ENCODE measurements around the gene ELAPOR1. TPM values are rescaled to one million over a fixed set of nuclear protein-coding genes. Genes with fewer than 3 reads are reported as not detected.
A peak's percentile ranks its signal among the peaks of the same experiment; 100 is the strongest.

ELAPOR1 gene
- total and polyA plus RNA-seq, 2 of the 4 experiments (the other 2 are of a cell fraction): 0.54 to 1.6 TPM

DNA sequence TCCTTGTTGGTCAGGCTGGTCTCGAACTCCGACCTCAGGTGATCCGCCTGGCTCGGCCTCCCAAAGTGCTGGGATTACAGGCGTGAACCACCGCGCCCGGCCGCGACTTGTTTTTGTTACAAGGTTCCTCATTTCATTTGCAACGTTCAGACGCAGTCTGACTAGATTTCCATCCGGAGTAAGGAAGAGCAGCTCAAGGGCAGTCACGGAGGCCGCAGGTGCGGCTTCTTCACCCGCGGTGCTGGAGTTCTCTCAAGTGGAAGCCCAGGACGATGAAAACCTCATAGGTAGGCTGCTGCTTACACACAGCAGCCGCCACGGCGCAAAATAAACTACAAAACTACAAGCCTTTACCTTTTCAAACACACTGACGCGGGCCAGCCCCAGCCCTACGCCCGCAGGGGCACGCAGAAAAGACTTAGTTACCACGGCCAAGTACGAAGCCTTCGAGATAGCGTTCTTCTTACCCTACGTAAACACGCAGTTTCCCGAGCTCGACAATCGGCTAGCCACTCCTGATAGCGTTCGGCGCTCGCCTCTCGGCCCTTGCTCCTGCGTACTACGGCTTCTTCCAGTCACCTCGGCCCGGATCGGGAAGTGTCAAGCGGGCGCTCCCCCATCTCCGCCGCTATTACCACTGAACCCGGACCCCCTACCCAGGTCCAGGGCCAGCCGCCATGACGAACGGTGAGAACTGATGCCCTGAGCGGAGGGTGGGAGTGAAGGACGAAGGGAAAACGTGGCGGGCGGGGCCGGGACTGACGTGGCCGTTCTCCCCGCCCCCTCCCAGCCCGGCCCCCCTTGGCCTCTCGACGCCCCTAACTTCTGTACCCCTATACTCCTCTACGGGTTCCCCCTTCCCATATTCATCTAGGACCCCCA, 23.5 kb upstream of the ELAPOR1 start, which contains the start of gene TMEM167B:
Gene TMEM167B (plus strand): TSS at position 569 of the 882 bp plus-strand sequence. CDS start 109 bp downstream, at position 678.
- CTCF ChIA-PET: interaction anchor here (1.7 kb wide), 2 partner anchors 10 to 22 kb away, joined by 4 to 6 read pairs; a partner anchor contains a TSS
- peak within 1 kb of the TSS; percentile 95 for H3K18ac ChIP-seq (ENCODE audit: low read depth, low read length)
- in situ Hi-C loops (cut with MboI; ENCODE audit: low sequenced_read_pairs): no loop called here

More for the DNA sequence above, 23.5 kb upstream of the ELAPOR1 start, which contains the start of gene TMEM167B:
- Histone ChIP-seq H4K5ac (ENCODE audit: low read depth, low read length) (peak within 1 kb of the TSS; percentile 95), H3K36me3 (ENCODE audit: control insufficient read depth, insufficient read depth, low read length) (peaks cover 3% of the 10 kb centered on the region; the same call in 1 of the 2 replicates), H2BK20ac (ENCODE audit: low read depth, low read length) (0 out of 2 replicates have a peak within 1 kb of the TSS, but pooled peaks have one; percentile 15), H2BK15ac (ENCODE audit: low read depth, low read length) (peak within 1 kb of the TSS; percentile 73; the same call in 2 of the 3 replicates), H3K4me1 (ENCODE audit: control insufficient read depth, insufficient read depth, low read length) (peaks cover 8% of the 10 kb centered on the region; the same call in 1 of the 2 replicates), H2BK120ac (ENCODE audit: low read depth, low read length) (peak within 1 kb of the TSS; percentile 87), H3K14ac (replicated peaks; ENCODE audit: low read depth, low read length) (peak within 1 kb of the TSS; percentile 94), H3K27me3 (ENCODE audit: control insufficient read depth, insufficient read depth, low read length) (no peaks in the 10 kb centered on the region), H2AK5ac (ENCODE audit: low read depth, low read length) (peak within 1 kb of the TSS; percentile 90), H3K4ac (ENCODE audit: low read depth, low read length) (peak within 1 kb of the TSS; percentile 96), H2AK9ac (replicated peaks; ENCODE audit: low read depth, low read length, poor library complexity) (peak within 1 kb of the TSS; percentile 90), H3K9me3 (ENCODE audit: control insufficient read depth, insufficient read depth, low read length) (no peaks in the 10 kb centered on the region), H3K79me1 (ENCODE audit: low read depth in 1 of 2, low read length in 2 of 2) (peaks cover 19 to 43% of the 10 kb centered on the region in 2 experiments), H3K4me3 (ENCODE audit: insufficient read depth, low read depth, low read length) (peak within 1 kb of the TSS; percentile 87), H4K8ac (ENCODE audit: low read depth in 2 of 2, low read length in 2 of 2) (peak within 1 kb of the TSS; percentile 47 to 90), H2BK5ac (ENCODE audit: low read depth, low read length, poor library complexity, severe bottlenecking) (peak within 1 kb of the TSS; percentile 96), H3K9me1 (ENCODE audit: insufficient read depth, low read length) (no peaks in the 10 kb centered on the region), H4K91ac (ENCODE audit: insufficient read depth, low read depth, low read length) (peak within 1 kb of the TSS; percentile 93), H3K27ac (ENCODE audit: insufficient read depth, low read length) (peak within 1 kb of the TSS; percentile 98), H3K4me2 (ENCODE audit: low read depth, low read length) (peak within 1 kb of the TSS; percentile 95), H4K20me1 (ENCODE audit: insufficient read depth, low read length) (no peaks in the 10 kb centered on the region), H2AFZ (replicated peaks; ENCODE audit: low read length, poor library complexity) (peak within 1 kb of the TSS; percentile 97), H3K9ac (ENCODE audit: low read depth, low read length) (peak within 1 kb of the TSS; percentile 94), H3K56ac (ENCODE audit: extremely low read depth, insufficient read depth, low read length) (peak within 1 kb of the TSS; percentile 94), H3K23ac (ENCODE audit: low read depth, low read length) (peak within 1 kb of the TSS; percentile 75)
- POLR2A ChIA-PET (ENCODE audit: unreplicated experiment): interaction anchor here (1.2 kb wide), 1 partner anchor 14 kb away, joined by 3 read pairs; the partner anchor contains the start of gene TAF13
- dilution Hi-C loops (cut with HindIII; ENCODE audit: low sequenced_read_pairs, unreplicated experiment): no loop called here
- intact Hi-C loops (cut with micrococcal nuclease): no loop called here
- DNase-seq (peak; percentile 97), ATAC-seq (ENCODE audit: low read depth) (peak; percentile 92)
- WGBS, 2 experiments (ENCODE audit: extremely low coverage in 2 of 2, insufficient read length in 1 of 2): 1% methylated on average over 21 of the region's 67 CpGs; no CpG with 5 or more reads in 1 of the 2 experiments
- BruUV-seq (replicated peaks): TSS peak; percentile 52
- TF ChIP-seq POLR2A (IDR thresholded peaks at IDR 0.05; ENCODE audit: low read depth, low read length) (peak; percentile 89), BHLHE40 (IDR thresholded peaks at IDR 0.05; ENCODE audit: low read depth, low read length) (peak; percentile 45; the same call in 1 of the 2 replicates), MAZ (IDR thresholded peaks at IDR 0.05; ENCODE audit: borderline replicate concordance, low read depth, low read length) (peak; percentile 45; the same call in 1 of the 2 replicates), CEBPB (IDR thresholded peaks at IDR 0.05; ENCODE audit: low read depth, low read length) (no peak), MXI1 (IDR thresholded peaks at IDR 0.05; ENCODE audit: borderline replicate concordance, low read depth, low read length) (0 out of 2 replicates have a peak, but pooled peaks have one; percentile 13)
- TF ChIP-seq, protein P1, sequence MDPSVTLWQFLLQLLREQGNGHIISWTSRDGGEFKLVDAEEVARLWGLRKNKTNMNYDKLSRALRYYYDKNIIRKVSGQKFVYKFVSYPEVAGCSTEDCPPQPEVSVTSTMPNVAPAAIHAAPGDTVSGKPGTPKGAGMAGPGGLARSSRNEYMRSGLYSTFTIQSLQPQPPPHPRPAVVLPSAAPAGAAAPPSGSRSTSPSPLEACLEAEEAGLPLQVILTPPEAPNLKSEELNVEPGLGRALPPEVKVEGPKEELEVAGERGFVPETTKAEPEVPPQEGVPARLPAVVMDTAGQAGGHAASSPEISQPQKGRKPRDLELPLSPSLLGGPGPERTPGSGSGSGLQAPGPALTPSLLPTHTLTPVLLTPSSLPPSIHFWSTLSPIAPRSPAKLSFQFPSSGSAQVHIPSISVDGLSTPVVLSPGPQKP (IDR thresholded peaks at IDR 0.05; ENCODE audit: borderline replicate concordance, low read depth, low read length): no peak
- TF ChIP-seq, protein P2, sequence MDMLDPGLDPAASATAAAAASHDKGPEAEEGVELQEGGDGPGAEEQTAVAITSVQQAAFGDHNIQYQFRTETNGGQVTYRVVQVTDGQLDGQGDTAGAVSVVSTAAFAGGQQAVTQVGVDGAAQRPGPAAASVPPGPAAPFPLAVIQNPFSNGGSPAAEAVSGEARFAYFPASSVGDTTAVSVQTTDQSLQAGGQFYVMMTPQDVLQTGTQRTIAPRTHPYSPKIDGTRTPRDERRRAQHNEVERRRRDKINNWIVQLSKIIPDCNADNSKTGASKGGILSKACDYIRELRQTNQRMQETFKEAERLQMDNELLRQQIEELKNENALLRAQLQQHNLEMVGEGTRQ (IDR thresholded peaks at IDR 0.05; ENCODE audit: low read depth, low read length): peak; percentile 15; the same call in 1 of the 2 replicates

All from IMR-90 (cell line).